ENCODE data around the gene EBPL.
"Not testable (repeated sequence)": the region's sequence is repeated elsewhere in the genome, so short reads cannot be mapped to it uniquely, and the experiment has no call there.

Gene EBPL

DNA sequence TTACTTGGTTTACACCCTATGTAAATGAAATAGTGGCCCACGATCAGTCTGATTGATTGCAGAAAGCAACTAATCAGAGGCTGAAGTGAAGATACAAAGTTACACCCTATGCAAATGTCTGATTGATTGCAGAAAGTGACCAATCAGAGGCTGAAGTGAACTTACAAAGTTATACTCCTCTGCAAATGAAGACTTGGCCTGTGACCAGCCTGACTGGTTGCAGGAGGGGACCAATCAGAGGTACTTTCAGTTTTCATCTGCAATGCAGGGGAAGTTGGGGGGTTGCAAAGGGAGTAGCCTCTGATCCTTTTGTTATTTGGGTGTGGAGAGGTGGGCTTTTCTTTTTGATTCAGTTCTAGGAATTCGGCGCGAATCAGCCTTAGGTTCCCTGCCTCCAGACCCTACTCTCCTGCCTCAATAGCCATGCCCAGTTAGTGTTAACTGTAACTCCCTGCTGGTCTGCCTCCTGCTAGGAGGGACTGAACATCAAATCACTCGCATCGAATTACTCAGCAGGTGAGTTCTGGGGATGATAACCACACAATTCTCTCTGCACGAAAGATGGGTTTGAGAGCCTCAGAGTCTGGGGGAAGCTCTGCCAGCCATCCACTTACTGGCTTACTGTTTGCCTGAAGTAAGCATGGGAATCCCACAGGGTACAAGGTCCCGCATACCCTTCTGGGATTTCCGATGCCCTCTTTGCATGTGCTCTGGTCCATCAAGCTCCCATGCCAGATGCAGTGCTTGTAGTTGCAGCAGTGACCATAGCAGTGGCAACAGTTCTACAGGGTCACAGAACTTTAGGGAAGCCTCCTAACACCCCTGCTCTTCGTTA is 55.5 kb downstream of the EBPL start:
- peak; percentile 25 for DNase-seq (ENCODE audit: low read depth)

DNA sequence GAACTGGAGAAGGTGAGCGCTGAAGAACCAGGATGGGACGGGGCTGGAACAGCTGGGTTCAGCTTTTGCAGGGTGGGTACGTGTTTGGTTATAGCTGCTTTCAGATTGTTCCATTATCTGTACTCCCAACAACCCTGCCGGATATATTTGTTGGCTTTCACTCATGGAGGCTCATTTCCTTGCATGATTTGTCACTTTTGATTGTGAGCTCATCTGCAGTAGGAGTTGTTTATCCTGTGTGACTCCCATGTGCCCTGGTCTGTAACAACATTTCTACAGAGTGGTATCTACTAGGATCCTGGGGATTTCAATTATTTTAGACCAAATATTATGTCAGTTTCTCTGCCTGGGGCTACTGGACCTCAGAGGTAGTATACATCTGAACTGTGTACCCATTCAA is 57.6 kb downstream of the EBPL start:
- no peak for DNase-seq (ENCODE audit: low read depth)

DNA sequence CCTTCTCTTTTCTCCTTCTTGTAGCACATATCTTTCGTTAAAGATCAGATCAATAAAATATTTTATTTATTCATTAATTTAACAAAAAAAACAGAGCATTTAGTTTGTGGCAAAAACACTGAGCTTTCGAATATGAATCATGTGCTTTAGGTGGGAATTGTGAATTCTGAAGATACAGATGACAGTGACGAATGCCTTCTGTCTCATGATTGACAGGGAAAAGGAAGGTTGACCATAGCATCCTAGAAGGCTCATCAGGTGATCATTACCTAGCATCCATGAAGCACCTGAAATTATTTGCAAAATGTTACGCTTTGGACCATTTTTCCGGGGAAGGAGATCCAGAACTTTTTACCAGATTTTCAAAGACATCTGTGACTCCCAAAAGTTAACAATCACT is 59.1 kb downstream of the EBPL start:
- no peak for DNase-seq (ENCODE audit: low read depth)

DNA sequence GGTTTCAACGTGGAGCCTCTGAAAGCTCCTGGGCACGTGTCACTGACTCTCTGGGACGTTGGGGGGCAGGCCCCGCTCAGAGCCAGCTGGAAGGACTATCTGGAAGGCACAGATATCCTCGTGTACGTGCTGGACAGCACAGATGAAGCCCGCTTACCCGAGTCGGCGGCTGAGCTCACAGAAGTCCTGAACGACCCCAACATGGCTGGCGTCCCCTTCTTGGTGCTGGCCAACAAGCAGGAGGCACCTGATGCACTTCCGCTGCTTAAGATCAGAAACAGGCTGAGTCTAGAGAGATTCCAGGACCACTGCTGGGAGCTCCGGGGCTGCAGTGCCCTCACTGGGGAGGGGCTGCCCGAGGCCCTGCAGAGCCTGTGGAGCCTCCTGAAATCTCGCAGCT is 60.7 kb downstream of the EBPL start:
- DNase-seq (ENCODE audit: low read depth): no peak

DNA sequence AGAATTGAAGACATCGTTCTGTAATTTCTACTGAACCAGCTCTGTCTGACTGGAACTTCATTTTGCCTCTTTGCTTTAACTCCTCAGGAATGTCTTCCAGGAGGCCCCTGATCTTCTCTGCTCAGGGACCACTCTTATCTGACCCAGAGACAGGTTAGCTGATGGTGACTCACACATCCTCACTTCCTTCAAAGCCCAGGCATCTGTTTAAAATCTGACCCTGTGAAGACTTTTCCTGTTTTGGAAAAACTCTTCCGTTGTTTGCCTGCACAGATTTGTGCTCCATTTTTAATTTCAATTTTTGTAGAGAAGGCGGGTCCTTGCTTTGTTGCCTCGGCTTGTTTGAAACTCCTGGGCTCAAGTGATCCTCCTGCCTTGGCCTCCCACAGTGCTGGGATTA is 61.3 kb downstream of the EBPL start:
- no peak for DNase-seq (ENCODE audit: low read depth)

DNA sequence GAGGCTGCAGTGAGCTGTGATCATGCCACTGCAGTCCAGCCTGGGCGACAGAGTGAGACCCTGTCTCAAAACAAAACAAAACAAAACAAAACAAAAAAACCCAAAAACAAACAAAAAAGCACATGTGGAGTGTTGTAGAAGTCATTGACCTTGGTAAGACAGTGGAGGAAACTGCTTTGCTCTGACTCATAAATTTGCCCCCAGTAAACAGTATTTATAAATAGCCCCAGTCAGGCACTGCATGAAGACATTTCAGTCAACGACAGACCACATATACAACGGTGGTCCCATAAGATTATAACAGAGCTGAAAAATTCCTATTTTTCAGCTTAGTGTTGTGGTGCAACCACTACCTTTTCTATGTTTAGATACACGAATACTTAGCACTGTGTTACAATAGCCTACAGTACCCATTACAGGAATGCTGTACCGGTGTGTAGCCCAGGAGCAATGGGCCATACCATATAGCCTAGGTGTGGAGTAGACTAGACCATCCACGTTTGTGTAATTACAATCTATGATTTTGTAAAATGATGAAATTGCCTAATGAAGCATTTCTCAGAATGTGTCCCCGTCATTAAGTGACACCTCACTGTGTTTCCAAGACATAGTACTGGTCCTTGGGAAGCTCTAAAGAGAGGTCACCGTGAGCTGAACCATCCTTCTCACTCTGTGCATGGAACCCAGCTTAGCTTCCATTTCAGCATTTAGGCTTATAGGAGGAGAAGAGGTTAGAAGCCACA is 61.9 kb downstream of the EBPL start:
- DNase-seq (ENCODE audit: low read depth): no peak

DNA sequence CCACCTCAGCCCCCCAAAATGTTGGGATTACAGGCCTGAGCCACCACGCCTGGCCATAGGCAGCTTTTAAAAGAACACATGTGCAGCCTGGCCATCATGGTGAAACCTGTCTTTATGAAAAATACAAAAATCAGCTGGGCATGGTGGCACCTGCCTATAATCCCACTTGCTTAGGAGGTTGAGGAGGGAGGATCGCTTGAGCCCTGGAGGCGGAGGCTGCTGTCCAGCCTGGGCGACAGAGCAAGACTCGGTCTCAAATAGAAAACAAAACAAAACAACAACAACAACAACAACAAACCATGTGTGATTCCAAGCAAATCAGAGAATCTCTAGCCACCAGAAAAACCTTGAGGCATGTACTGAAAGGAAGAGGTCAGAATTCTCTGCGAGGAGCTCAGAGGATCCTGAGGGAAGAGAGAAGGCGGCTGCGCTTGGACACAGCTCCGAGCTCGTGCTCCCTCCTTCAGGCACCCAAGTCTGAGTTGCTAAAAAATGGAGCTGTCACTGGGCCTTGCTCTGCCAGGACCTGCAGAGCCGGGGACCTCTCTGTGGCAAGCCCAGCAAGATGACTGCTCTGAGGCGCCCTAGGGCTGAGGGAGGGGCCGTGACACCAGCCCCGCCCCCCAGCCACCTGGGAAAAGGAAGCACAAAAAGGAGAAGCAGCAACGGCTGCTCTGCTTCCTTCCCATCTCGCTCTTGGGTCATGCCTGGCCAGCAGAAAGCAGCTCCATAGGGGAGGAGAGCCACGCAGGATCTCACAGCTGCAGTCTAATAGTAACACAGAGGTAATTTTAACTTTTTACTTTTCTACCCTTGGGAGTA is 63.2 kb downstream of the EBPL start, which contains the start of gene ARL11:
Gene ARL11, plus strand, starts transcription at position 677 of the 822 bp plus-strand sequence. CDS start 1,941 bp downstream, outside the sequence.
- DNase-seq (ENCODE audit: low read depth): no peak

DNA sequence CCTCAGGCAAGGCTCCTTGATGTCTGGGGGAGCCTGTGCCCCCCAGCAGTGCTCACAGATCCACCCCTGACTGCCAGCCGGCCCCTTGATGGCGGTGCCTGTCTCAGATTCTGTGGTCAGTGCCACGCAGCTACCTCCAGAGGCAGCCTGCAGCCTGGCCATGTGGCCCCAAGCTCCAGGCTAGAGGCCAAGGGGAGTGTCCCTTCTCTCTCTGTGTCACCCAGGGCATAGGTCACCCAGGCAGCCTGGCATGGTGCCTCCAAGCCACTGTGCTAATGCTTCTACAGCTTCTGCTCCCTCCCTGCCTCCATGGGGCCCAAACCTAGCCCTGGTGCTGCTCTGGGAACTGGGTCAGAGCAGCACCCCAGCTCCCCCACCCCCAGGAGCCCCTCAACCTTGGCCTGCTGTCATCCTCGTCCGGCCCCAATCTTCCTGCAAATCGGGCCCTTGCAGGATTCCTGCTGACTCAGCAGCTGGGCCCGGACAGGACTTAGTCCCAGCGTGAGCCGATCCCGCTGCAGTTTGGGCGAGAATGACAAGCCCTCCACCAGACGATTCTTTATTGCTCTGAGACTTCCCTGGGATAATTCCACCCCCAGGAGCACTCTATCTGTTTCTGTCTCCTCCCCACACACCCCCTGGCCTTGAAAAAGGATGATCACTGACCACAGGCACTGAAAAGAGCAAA is 65.8 kb downstream of the EBPL start:
- no peak for DNase-seq (ENCODE audit: low read depth)

DNA sequence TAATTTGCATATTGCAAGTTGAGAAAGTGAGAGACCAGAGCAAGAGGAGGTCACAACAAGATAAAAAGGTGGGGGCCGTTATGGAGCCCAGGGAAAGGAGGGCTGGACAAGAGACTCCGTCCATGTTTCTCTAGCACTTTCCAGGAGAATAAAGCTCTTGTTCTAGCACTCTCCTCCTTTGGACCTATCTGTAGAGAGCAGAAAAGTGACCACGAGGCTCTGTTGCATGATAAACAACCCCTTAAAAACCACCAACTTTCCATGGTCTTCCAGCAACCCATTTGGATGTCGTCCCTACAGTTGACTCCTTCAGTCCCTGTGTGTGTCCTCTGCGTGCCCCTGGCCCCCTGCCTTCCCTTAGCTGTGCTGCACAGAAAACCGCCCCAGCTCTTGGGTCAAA is 67.1 kb downstream of the EBPL start:
- no peak for DNase-seq (ENCODE audit: low read depth)

DNA sequence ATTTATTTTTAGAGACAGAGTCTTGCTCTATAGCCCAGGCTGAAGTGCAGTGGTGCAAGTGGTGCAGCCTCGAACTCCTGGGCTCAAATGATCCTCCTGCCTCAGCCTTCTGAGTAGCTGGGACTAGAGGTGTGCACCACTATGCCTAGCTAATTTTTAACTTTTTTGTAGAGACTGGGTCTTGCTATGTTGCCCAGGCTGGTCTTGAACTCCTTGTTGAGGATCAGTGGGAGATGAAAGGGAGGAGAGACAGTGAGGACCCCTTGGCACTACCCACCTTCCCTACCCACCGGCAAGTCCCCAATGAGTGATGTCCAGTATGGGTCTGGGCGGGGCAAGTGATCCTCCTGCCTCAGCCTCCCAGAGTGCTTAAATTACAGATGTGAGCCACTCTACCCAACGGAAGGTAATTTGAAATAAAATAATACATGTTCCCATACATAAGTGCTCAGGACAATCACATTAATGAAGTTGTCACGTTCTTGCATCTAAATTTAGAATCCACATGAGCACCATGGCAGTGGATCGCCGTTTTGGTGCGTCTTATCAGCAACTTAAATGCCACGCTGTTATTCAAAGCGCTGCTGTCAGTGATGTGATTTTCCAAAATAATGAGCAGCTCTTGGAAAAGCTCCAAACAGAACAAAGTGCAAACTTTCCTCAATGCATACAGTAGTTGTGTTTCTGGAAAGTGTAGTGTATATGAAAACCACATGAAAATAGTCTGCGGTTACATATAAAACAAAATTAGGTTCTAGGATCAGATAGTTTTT is 68.9 kb downstream of the EBPL start:
- DNase-seq (ENCODE audit: low read depth): no peak

DNA sequence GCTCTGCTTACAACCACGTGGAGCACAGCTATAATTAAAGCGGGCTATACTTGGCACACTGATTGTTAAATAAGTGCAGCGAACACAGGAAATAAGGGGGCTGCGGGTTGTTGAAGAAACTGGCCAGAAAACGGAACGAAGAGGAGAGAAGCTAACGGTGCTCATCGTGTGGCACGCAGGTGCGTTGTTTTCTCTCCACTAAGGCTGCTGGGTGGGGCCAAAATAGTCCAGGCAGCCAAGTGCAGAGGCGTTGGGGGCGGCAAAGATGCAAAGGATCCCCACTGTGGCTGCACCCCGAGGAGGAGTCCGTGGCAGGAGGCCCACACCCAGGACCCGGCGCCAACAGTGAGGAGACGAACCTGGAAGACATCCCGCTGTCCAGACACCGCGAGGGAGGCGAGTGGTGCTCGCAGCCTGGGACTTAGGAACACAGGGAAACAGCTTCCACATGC is 71.1 kb downstream of the EBPL start:
- DNase-seq (ENCODE audit: low read depth): no peak

DNA sequence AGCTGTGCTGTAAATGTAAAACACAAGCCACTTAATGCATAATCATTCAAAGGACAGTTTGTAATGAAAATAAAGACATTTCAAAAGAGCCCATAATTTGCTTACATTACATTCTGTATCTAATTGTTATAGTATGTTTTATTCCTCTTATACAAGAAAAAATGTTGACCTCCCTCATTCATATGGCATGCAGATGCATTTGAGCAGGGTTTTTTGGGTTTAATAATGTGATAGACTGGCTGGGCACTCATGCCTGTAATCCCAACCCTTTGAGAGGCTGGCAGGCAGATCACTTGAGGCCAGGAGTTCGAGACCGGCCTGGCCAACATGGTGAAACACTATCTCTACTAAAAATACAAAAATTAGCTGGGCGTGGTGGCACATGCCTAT is 74.6 kb downstream of the EBPL start:
- DNase-seq (ENCODE audit: low read depth): no peak

DNA sequence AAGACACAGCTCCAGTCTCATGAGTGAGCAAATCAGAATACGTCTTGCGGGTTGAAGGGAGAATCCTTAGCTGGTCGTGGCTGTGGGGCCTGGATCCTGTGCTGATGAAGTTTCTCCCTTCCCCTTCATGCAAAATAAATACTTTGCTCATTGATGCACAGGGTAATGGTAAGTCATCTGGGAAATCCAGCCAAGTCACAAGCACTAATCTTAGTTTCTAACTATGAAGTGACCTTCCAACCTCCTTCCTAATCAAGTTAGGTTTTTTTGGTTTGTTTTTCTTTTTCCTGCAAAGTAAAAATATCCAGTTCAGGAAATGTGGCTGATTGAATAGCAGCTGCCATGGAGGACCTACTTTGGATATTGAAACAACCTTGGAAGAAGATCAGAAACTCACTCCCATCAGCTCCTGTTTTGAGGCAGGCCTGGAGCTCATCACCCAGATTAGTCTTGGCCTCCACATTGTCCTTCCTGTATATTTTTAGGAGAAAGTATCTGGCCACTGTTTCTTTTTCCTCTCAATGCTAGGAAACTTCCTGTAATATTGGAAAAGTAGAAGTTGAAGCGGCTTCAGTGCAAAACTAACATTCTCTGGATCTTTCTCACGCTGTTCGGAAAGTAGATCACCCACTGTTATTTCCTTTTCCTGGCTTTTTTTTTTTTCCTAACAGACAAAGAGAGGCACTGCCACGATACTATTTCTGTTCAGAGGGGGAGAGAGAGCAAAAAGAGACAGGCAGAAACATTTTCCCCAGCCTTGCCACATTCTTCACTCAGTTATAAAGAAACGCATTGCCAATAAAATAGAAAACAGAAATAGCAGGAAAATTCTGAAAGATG is 75.2 kb downstream of the EBPL start:
- no peak for DNase-seq (ENCODE audit: low read depth)

DNA sequence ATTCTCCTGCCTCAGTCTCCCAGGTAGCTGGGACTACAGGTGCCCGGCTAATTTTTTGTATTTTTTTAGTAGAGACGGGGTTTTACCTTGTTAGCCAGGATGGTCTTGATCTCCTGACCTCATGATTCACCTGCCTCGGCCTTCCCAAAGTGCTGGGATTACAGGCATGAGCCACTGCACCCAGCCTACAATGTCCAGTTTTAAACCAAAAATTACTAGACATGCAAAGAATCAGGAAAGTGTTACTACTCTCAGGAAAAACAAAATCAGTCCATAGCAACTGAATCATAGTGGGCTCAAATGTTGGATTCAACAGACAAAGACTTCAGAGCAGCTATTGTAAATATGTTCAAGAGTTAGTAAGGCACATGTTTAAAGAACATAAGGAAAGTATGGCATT is 79.2 kb downstream of the EBPL start:
- DNase-seq (ENCODE audit: low read depth): not testable (repeated sequence)
